OCI-LY1 (cell line): ENCODE data around the gene DUSP22.
A peak's percentile ranks its signal among the peaks of the same experiment; 100 is the strongest.

Experiments used
- H2AFZ ChIP-seq: fragments of 200-600 bp; sonication (generic), shearing (Covaris generic); 2 replicates; pipeline ENCODE4 v1.6.0; 2014; ENCODE audit warnings: antibody characterized with exemption, mild to moderate bottlenecking, low read length
- H3F3A ChIP-seq: fragments of 200-600 bp; sonication (generic), shearing (Covaris generic); 2 replicates; pipeline ENCODE4 v1.6.0; 2014; ENCODE audit warnings: mild to moderate bottlenecking, antibody characterized with exemption, low read length, moderate library complexity; ENCODE audit not compliant: insufficient read depth
- H3K27ac ChIP-seq: fragments of 200-600 bp; sonication (generic); 2 replicates; pipeline ENCODE4 v1.5.1; 2014; ENCODE audit warnings: low read length, mixed run types, mild to moderate bottlenecking, low read depth; ENCODE audit not compliant: poor library complexity, severe bottlenecking
- H3K27me3 ChIP-seq: fragments of 200-600 bp; sonication (generic); 2 replicates; pipeline ENCODE4 v1.6.0; 2014; ENCODE audit warnings: antibody characterized with exemption, mild to moderate bottlenecking, low read length, moderate library complexity; ENCODE audit not compliant: insufficient read depth
- H3K36me3 ChIP-seq: fragments of 200-600 bp; sonication (generic); 2 replicates; pipeline ENCODE4 v1.6.1; 2014; ENCODE audit warnings: mild to moderate bottlenecking, antibody characterized with exemption, low read length, moderate library complexity, mixed read lengths; ENCODE audit not compliant: insufficient read depth
- H3K4me1 ChIP-seq: fragments of 200-600 bp; sonication (generic); 2 replicates; pipeline ENCODE4 v1.5.1; 2014; ENCODE audit warnings: mild to moderate bottlenecking, low read length, moderate library complexity; ENCODE audit not compliant: insufficient read depth, severe bottlenecking
- H3K4me2 ChIP-seq: fragments of 200-600 bp; sonication (generic), shearing (Covaris generic); 2 replicates; pipeline ENCODE4 v1.6.1; 2014; ENCODE audit warnings: low read length
- H3K4me3 ChIP-seq: fragments of 200-600 bp; sonication (generic); 2 replicates; pipeline ENCODE4 v1.5.1; 2014; ENCODE audit warnings: low read length, low read depth, mild to moderate bottlenecking, mixed read lengths; ENCODE audit not compliant: poor library complexity, severe bottlenecking
- H3K79me2 ChIP-seq: fragments of 200-600 bp; shearing (Covaris generic); 2 replicates; pipeline ENCODE4 v1.6.1; 2016; ENCODE audit warnings: mixed run types, low read length, mixed read lengths; ENCODE audit not compliant: insufficient read depth
- H3K9ac ChIP-seq: fragments of 200-600 bp; sonication (generic), shearing (Covaris generic); 2 replicates; pipeline ENCODE4 v1.6.1; 2014; ENCODE audit warnings: mild to moderate bottlenecking, low read length, mixed read lengths
- H3K9me2 ChIP-seq: fragments of 200-600 bp; sonication (generic), shearing (Covaris generic); 2 replicates; pipeline ENCODE4 v1.6.1; 2014; ENCODE audit warnings: low read depth, mild to moderate bottlenecking, low read length, mixed read lengths
- H3K9me3 ChIP-seq: fragments of 200-600 bp; shearing (Covaris generic); 2 replicates; pipeline ENCODE4 v1.6.1; 2014; ENCODE audit warnings: low read length, mixed read lengths
- H4K20me1 ChIP-seq: fragments of 200-600 bp; sonication (generic), shearing (Covaris generic); 2 replicates; pipeline ENCODE4 v1.6.0; 2016; ENCODE audit warnings: mild to moderate bottlenecking, low read length; ENCODE audit not compliant: insufficient read depth
- CTCF ChIP-seq: fragments of 200-600 bp; sonication (generic), shearing (Covaris generic); IDR thresholded peaks from 2 replicates; pipeline ENCODE4 v1.5.1; 2017; ENCODE audit warnings: mild to moderate bottlenecking, antibody characterized with exemption, low read length, moderate library complexity, mixed read lengths
- EZH2 ChIP-seq: fragments of 200-600 bp; sonication (generic), shearing (Covaris generic); IDR thresholded peaks from 2 replicates; pipeline ENCODE4 v1.8.0; 2017; ENCODE audit warnings: borderline replicate concordance, mixed run types, mild to moderate bottlenecking, antibody characterized with exemption, low read length, moderate library complexity, mixed read lengths

DUSP22 gene

GRCh38 chr6:303948-304558 lies 11.8 kb downstream of the DUSP22 start:
- H3F3A ChIP-seq, result no peaks in the 10 kb centered on the region
- TF ChIP-seq EZH2 (no peak), CTCF (peak; percentile 33; the same call in 1 of the 2 replicates)
- H3K9me3 ChIP-seq, result no peaks in the 10 kb centered on the region
- no peak overlapping the region for H3K9ac ChIP-seq
- no peak overlapping the region for H2AFZ ChIP-seq
- no peaks in the 10 kb centered on the region for H3K79me2 ChIP-seq
- no peaks in the 10 kb centered on the region for H3K27me3 ChIP-seq
- H3K36me3 ChIP-seq, result no peaks in the 10 kb centered on the region
- no peak overlapping the region for H3K4me2 ChIP-seq
- H3K4me3 ChIP-seq, result no peak overlapping the region
- no peak overlapping the region for H3K27ac ChIP-seq
- no peaks in the 10 kb centered on the region for H3K4me1 ChIP-seq
- no peaks in the 10 kb centered on the region for H4K20me1 ChIP-seq
- no peaks in the 10 kb centered on the region for H3K9me2 ChIP-seq

GRCh38 chr6:304833-305370 lies 12.6 kb downstream of the DUSP22 start:
- Histone ChIP-seq H3F3A (no peaks in the 10 kb centered on the region), H3K36me3 (no peaks in the 10 kb centered on the region), H3K9me3 (no peaks in the 10 kb centered on the region), H3K9ac (no peak overlapping the region), H3K9me2 (no peaks in the 10 kb centered on the region), H3K4me2 (no peak overlapping the region), H3K27me3 (no peaks in the 10 kb centered on the region), H4K20me1 (no peaks in the 10 kb centered on the region), H2AFZ (no peak overlapping the region), H3K4me3 (no peak overlapping the region), H3K79me2 (no peaks in the 10 kb centered on the region), H3K27ac (no peak overlapping the region), H3K4me1 (no peaks in the 10 kb centered on the region)
- no peak for TF ChIP-seq CTCF

- H3K9me3 ChIP-seq, result no peaks in the 10 kb centered on the region
- H3K4me3 ChIP-seq, result no peak overlapping the region
- no peaks in the 10 kb centered on the region for H3K27me3 ChIP-seq
- no peaks in the 10 kb centered on the region for H3F3A ChIP-seq
- H3K9me2 ChIP-seq, result no peaks in the 10 kb centered on the region
- H3K9ac ChIP-seq, result no peak overlapping the region
- no peak overlapping the region for H2AFZ ChIP-seq
- H3K4me1 ChIP-seq, result no peaks in the 10 kb centered on the region
- TF ChIP-seq EZH2 (no peak), CTCF (no peak)
- no peaks in the 10 kb centered on the region for H4K20me1 ChIP-seq
- H3K36me3 ChIP-seq, result no peaks in the 10 kb centered on the region
- no peak overlapping the region for H3K4me2 ChIP-seq
- no peak overlapping the region for H3K27ac ChIP-seq
- no peaks in the 10 kb centered on the region for H3K79me2 ChIP-seq
These were observed 13.3 kb downstream of the DUSP22 start for GRCh38 chr6:305371-306206.
